GM19328 (cell line): ENCODE results near the gene DKK3.
"Not testable (repeated sequence)": the region's sequence is repeated elsewhere in the genome, so short reads cannot be mapped to it uniquely, and the experiment has no call there.

Experiments
- ATAC-seq: cut with Tn5 transposase; IDR thresholded peaks from one replicate; pipeline ENCODE4 v1.9.1; 2021; ENCODE audit warnings: mild to moderate bottlenecking, moderate library complexity; ENCODE audit not compliant: unreplicated experiment

DKK3 gene

GRCh38 chr11:12007769-12008737 lies at the start of gene DKK3:
Gene DKK3, minus strand, starts transcription at chr11:12008626. Its CDS starts 44 bp downstream, at chr11:12008582.
- ATAC-seq: no peak

- ATAC-seq: no peak
Observed at GRCh38 chr11:12057299-12057980, 49.0 kb upstream of the DKK3 start.

DNA sequence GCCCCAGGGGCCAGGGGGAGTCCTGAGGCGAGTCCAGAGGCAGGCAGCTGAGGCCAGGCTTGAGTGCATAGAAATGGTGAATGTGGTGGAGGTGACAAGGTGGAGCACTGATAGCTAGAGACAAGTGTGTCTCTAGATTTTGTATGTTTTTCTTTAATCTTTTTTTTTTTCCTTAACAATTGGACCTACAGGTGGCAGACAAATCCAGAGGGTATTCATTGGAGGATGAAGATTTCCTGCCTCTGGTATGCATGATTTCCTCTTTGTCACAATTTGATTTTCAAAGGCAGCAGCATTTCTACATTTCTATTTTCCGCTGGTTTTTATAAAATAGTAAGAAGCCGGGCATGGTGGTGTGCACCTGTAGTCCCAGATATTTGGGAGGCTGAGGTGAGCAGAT lies 47.7 kb upstream of the DKK3 start:
- no peak for ATAC-seq

GRCh38 chr11:12053606-12054361 lies 45.4 kb upstream of the DKK3 start:
- no peak for ATAC-seq

GRCh38 chr11:12052676-12053605 lies 44.5 kb upstream of the DKK3 start:
- ATAC-seq: no peak

GRCh38 chr11:12051287-12051662 lies 42.8 kb upstream of the DKK3 start:
- ATAC-seq: no peak

- ATAC-seq: no peak
Observed at GRCh38 chr11:12050470-12051286, 42.3 kb upstream of the DKK3 start.

GRCh38 chr11:12048936-12049790 lies 40.7 kb upstream of the DKK3 start:
- no peak for ATAC-seq

GRCh38 chr11:12046636-12047236 lies 38.3 kb upstream of the DKK3 start:
- ATAC-seq: no peak

GRCh38 chr11:12045914-12046635 lies 37.6 kb upstream of the DKK3 start:
- ATAC-seq: no peak

GRCh38 chr11:12044799-12045198 lies 36.4 kb upstream of the DKK3 start:
- no peak for ATAC-seq

GRCh38 chr11:12043959-12044791 lies 35.7 kb upstream of the DKK3 start:
- ATAC-seq: no peak

- ATAC-seq: no peak
Observed at GRCh38 chr11:12043221-12043620, 34.8 kb upstream of the DKK3 start.

DNA sequence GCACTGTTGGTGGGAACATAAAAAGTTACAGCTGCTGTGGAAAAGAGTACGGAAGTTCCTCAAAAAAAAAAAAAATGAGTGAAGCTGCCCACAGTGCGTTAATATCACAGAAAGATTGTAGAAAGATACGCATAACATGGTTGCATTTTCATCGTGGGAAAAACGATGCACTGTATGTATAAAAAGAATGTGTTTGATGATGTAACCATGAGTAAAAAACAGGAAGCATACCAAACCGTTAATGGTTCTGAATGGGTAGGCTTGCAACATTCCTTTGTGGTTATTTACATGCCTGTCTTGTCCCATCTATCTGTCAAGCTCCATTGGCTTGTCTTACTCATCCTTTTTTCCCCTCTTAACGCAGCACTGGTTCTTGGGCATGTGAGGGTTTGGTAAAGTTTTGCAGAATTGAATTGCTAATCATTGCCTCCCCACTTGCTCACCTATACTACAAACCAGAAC lies 33.8 kb upstream of the DKK3 start:
- no peak for ATAC-seq

DNA sequence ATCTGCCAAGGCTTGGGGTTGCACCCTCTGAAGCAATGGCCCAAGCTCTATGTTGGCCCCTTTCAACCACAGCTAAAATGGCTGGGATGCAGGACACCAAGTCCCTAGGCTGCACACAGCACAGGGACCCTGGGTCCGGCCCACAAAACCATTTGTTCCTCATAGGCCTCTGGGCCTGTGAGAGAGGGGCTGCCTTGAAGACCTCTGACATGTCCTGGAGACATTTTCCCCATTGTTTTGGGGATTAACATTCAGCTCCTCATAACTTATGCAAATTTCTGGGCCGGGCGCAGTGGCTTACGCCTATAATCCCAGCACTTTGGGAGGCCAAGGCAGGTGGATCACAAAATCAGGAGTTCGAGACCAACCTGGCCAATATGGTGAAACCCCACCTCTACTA lies 32.3 kb upstream of the DKK3 start:
- not testable (repeated sequence) for ATAC-seq

DNA sequence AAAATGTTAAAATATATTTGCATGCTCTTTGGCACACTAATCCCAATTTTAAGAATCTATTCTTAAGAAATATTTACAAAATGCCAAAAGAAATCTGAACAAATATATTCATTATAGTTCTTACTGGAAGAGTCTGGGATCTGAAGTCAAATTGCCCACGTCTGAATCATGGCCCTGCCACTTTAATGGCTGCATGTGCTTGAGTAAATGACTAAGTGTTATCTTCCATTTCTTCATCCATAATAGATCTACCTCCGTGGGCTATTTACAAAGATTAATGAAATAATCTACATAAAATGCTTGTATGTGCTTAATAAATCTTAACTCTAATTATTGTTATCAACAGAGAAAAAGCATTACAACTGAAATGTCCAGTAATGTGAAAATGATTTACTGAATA lies 24.5 kb upstream of the DKK3 start:
- ATAC-seq: no peak
